ENCODE measurements around the gene GATB.

DNA sequence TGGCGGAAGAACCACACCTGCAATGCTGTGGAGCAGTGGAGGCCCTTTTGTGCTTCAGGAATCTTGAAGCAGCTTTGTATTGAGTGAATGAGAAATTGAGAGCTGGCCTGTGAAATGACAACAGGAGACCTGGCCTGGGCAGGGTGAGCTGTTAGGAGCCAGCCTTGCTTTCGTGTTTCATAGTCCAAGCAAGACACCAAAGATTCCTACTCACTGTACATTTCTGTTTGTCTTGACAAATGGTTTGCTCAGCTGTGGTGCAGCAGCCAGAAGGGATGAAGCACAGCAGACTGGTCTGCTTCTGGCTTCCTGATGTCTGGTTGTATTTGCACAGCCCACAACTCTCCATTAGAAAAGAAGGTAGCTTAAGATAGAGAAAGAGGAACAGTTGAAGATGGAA is 96.5 kb downstream of the GATB start:
- TF ChIP-seq POLR2A (IDR thresholded peaks at IDR 0.05; ENCODE audit: low read depth, low read length) (no peak), POLR2AphosphoS5 (IDR thresholded peaks at IDR 0.05; ENCODE audit: insufficient read depth, low read depth, low read length) (no peak), FOS (IDR thresholded peaks at IDR 0.05; ENCODE audit: borderline replicate concordance, insufficient read depth, low read length) (no peak), EZH2 (IDR thresholded peaks at IDR 0.05; ENCODE audit: borderline replicate concordance, low read depth, low read length, severe bottlenecking) (no peak)
- TF ChIP-seq, protein P1, sequence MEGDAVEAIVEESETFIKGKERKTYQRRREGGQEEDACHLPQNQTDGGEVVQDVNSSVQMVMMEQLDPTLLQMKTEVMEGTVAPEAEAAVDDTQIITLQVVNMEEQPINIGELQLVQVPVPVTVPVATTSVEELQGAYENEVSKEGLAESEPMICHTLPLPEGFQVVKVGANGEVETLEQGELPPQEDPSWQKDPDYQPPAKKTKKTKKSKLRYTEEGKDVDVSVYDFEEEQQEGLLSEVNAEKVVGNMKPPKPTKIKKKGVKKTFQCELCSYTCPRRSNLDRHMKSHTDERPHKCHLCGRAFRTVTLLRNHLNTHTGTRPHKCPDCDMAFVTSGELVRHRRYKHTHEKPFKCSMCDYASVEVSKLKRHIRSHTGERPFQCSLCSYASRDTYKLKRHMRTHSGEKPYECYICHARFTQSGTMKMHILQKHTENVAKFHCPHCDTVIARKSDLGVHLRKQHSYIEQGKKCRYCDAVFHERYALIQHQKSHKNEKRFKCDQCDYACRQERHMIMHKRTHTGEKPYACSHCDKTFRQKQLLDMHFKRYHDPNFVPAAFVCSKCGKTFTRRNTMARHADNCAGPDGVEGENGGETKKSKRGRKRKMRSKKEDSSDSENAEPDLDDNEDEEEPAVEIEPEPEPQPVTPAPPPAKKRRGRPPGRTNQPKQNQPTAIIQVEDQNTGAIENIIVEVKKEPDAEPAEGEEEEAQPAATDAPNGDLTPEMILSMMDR (IDR thresholded peaks at IDR 0.05; ENCODE audit: extremely low read depth in 1 of 2, insufficient read depth in 1 of 2, low read depth in 1 of 2, low read length in 2 of 2): no peak
